H1 (cell line): ENCODE data around the gene SLC51B. TPM values are rescaled to one million over a fixed set of nuclear protein-coding genes. Genes with fewer than 3 reads are reported as not detected.

Experiments
- BACH1 ChIP-seq: IDR thresholded peaks from 2 replicates; pipeline ENCODE4 v1.6.1; 2012; ENCODE audit warnings: low read length, improper control_type of control experiment
- EGR1 ChIP-seq: IDR thresholded peaks from 2 replicates; pipeline ENCODE4 v1.6.1; 2011; ENCODE audit warnings: low read depth, low read length, borderline replicate concordance
- RAD21 ChIP-seq, 2 experiments: IDR thresholded peaks in 1 of 2; conservative IDR thresholded peaks in 1 of 2; 2 replicates each; pipeline ENCODE4 v1.6.1; 2011; ENCODE audit warnings: low read depth in 2 of 2, low read length in 2 of 2, improper control_type of control experiment in 1 of 2, inconsistent platforms in 1 of 2, mild to moderate bottlenecking in 1 of 2, moderate library complexity in 1 of 2
- RBBP5 ChIP-seq: IDR thresholded peaks from 2 replicates; pipeline ENCODE4 v1.7.1; 2012; ENCODE audit warnings: low read depth, mild to moderate bottlenecking, inconsistent platforms, low read length, moderate library complexity, borderline replicate concordance
- RXRA ChIP-seq: IDR thresholded peaks from 2 replicates; pipeline ENCODE4 v1.6.1; 2011; ENCODE audit warnings: low read depth, mild to moderate bottlenecking, low read length, moderate library complexity; ENCODE audit not compliant: insufficient read depth
- SIX5 ChIP-seq: IDR thresholded peaks from 2 replicates; pipeline ENCODE4 v1.6.1; 2011; ENCODE audit warnings: mild to moderate bottlenecking, low read depth, low read length
- SP4 ChIP-seq: IDR thresholded peaks from 2 replicates; pipeline ENCODE4 v1.6.1; 2012; ENCODE audit warnings: low read length, inconsistent platforms
- TCF12 ChIP-seq: IDR thresholded peaks from 2 replicates; pipeline ENCODE4 v1.6.1; 2011; ENCODE audit warnings: low read depth, mild to moderate bottlenecking, low read length
- polyA plus RNA-seq, 7 experiments: library from polyadenylated mRNA; depleted of rRNA in 3 of 7; stranded (reverse) in 5 of 7; unstranded in 2 of 7; fragments of >200 nt in 5 of 7; fragments of 200-250 nt in 2 of 7; gene quantifications; 1 replicate in 5 of 7; 2 replicates in 1 of 7; 4 replicates in 1 of 7; pipeline versions ENCODE4 v1.2.1 to v1.2.3, GENCODE V29; 2011 to 2013; ENCODE audit warnings: missing spikeins in 2 of 7, mixed read lengths in 2 of 7
- total RNA-seq: library from RNA; stranded (reverse); fragmentation: NEBNext Ultra II Directional; extraction: Animal tissue kit (Norgen Biotek cat#: 25700); gene quantifications from 2 replicates; pipeline ENCODE4 v1.2.1, GENCODE V29; 2021

The SLC51B gene
- total and polyA plus RNA-seq, 2 of the 8 experiments (the other 6 are each of a cell fraction or from before 2014, with no cell fraction given), result not detected

DNA sequence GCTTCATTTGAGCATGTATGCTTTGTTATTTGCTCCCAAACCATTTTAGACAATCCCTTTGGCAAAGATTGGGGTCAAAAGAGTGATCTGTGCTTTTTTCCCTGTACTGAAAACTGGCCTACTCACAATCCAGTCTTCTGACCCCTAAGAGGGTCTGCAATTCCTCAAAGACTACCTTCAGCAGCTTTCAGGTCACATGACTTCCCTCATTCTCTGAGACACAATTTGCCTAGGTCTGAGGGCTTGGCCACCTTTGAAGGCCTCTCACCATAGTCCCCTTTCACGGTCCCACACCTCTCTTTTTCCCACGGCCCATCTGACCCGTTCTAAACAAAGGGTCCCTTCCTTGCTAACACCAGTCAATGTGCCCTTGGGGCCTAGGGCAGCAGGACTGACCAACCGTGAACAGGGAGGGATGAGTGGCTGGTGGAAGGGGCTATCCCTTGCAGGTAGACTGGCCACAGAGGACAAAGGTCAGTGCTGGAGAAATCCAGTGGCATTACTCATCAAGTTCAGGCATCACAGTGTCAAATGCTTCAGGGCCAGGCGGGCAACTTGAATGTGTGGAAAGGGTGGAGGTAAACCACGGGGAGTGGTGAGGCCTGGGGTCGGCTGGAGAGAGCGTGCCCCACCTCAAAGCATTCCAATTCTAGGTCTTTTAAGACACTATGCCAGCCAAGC lies 11.8 kb downstream of the SLC51B start (continued):
- no peak for TF ChIP-seq SIX5
- TF ChIP-seq RBBP5, result no peak
- TF ChIP-seq TCF12, result no peak
- TF ChIP-seq BACH1, result no peak
- TF ChIP-seq RXRA, result no peak
- TF ChIP-seq RAD21 (IDR thresholded peaks at IDR 0.05 in 1 of 2, conservative IDR thresholded peaks at IDR 0.05 in 1 of 2; ENCODE audit: low read depth in 2 of 2, low read length in 2 of 2), result no peak
- no peak for TF ChIP-seq SP4
- TF ChIP-seq EGR1, result no peak
